DLD1 (cell line): Measurements from ENCODE around the gene NUBPL.
"Not testable (repeated sequence)": the region's sequence is repeated elsewhere in the genome, so short reads cannot be mapped to it uniquely, and the experiment has no call there.

Source experiments
- in situ Hi-C: cut with HindIII; loops from 2 replicates; pipeline ENCODE4 v1.10.0; 2017; ENCODE audit warnings: low sequenced_read_pairs

Gene NUBPL

GRCh38 chr14:31868096-31868495 lies 306.9 kb downstream of the NUBPL start:
- in situ Hi-C loops, result not testable (repeated sequence)

- in situ Hi-C loops, result no loop called here
Observed at GRCh38 chr14:31876741-31877140, 315.5 kb downstream of the NUBPL start.

GRCh38 chr14:31877255-31877798 lies 316.1 kb downstream of the NUBPL start:
- in situ Hi-C loops, result no loop called here

GRCh38 chr14:31879661-31880348 lies 318.6 kb downstream of the NUBPL start:
- in situ Hi-C loops, result no loop called here

GRCh38 chr14:31880935-31881334 lies 319.7 kb downstream of the NUBPL start:
- in situ Hi-C loops, result no loop called here

- in situ Hi-C loops, result no loop called here
Observed at GRCh38 chr14:31881531-31882310, 320.5 kb downstream of the NUBPL start.

GRCh38 chr14:31884238-31884637 lies 323.0 kb downstream of the NUBPL start:
- in situ Hi-C loops, result no loop called here

- in situ Hi-C loops, result no loop called here
Observed at GRCh38 chr14:31884776-31885379, 323.7 kb downstream of the NUBPL start.

- in situ Hi-C loops, result no loop called here
Observed at GRCh38 chr14:31886156-31886835, 325.1 kb downstream of the NUBPL start.

- in situ Hi-C loops, result no loop called here
Observed at GRCh38 chr14:31887929-31888580, 326.9 kb downstream of the NUBPL start.

GRCh38 chr14:31889297-31889696 lies 328.1 kb downstream of the NUBPL start:
- in situ Hi-C loops, result no loop called here

GRCh38 chr14:31890202-31890601 lies 329.0 kb downstream of the NUBPL start:
- in situ Hi-C loops, result not testable (repeated sequence)

GRCh38 chr14:31893221-31893757 lies 332.1 kb downstream of the NUBPL start:
- in situ Hi-C loops, result no loop called here

GRCh38 chr14:31894351-31894750 lies 333.1 kb downstream of the NUBPL start:
- in situ Hi-C loops, result no loop called here

GRCh38 chr14:31895206-31895605 lies 334.0 kb downstream of the NUBPL start:
- in situ Hi-C loops, result no loop called here

GRCh38 chr14:31895646-31896045 lies 334.4 kb downstream of the NUBPL start:
- in situ Hi-C loops, result no loop called here

- in situ Hi-C loops, result no loop called here
Observed at GRCh38 chr14:31897581-31898186, 336.5 kb downstream of the NUBPL start.

GRCh38 chr14:31898838-31899528 lies 337.8 kb downstream of the NUBPL start:
- in situ Hi-C loops, result no loop called here

- in situ Hi-C loops, result no loop called here
Observed at GRCh38 chr14:31902002-31902401, 340.8 kb downstream of the NUBPL start.
